Epithelial cell of esophagus (primary cell): ENCODE measurements around the gene SNAP91.

Source experiments
- DNase-seq: peaks from one replicate; pipeline ENCODE4 v3.0.0; 2010; ENCODE audit warnings: low read depth
- H3K4me3 ChIP-seq: 2 replicates; pipeline ENCODE4 v1.5.1; 2011; ENCODE audit warnings: mild to moderate bottlenecking, low read length, control low read depth
- CTCF ChIP-seq: IDR thresholded peaks from 2 replicates; pipeline ENCODE4 v1.5.1; 2011; ENCODE audit warnings: low read depth, mild to moderate bottlenecking, low read length, control low read depth, inconsistent platforms; ENCODE audit not compliant: insufficient read depth; ENCODE audit errors: missing control alignments

The SNAP91 gene

GRCh38 chr6:83702749-83703148, 6.2 kb downstream of the SNAP91 start:
- DNase-seq = no peak
- TF ChIP-seq CTCF = no peak

GRCh38 chr6:83702077-83702476, 6.8 kb downstream of the SNAP91 start:
- DNase-seq = no peak
- no peak for TF ChIP-seq CTCF
- no peak overlapping the region for H3K4me3 ChIP-seq

More at GRCh38 chr6:83702749-83703148, 6.2 kb downstream of the SNAP91 start:
- H3K4me3 ChIP-seq = no peak overlapping the region

GRCh38 chr6:83696674-83697073, 12.2 kb downstream of the SNAP91 start:
- H3K4me3 ChIP-seq = no peak overlapping the region
- no peak for TF ChIP-seq CTCF
- peak; percentile 39 for DNase-seq

GRCh38 chr6:83685481-83685880, 23.4 kb downstream of the SNAP91 start:
- no peak for TF ChIP-seq CTCF
- DNase-seq = no peak
- no peak overlapping the region for H3K4me3 ChIP-seq

GRCh38 chr6:83677791-83678190, 31.1 kb downstream of the SNAP91 start:
- no peak for DNase-seq
- no peak overlapping the region for H3K4me3 ChIP-seq
- TF ChIP-seq CTCF = no peak

- no peak for TF ChIP-seq CTCF
- no peak for DNase-seq
- no peak overlapping the region for H3K4me3 ChIP-seq
Observed at GRCh38 chr6:83637953-83638352, 70.9 kb downstream of the SNAP91 start.

GRCh38 chr6:83636800-83637199, 72.1 kb downstream of the SNAP91 start:
- no peak overlapping the region for H3K4me3 ChIP-seq
- DNase-seq = no peak
- TF ChIP-seq CTCF = no peak
